Measurements from ENCODE around the gene CCL27.

- TF ChIP-seq CTCF (IDR thresholded peaks at IDR 0.05; ENCODE audit: control extremely low read depth in 1 of 3, insufficient read depth in 1 of 3, low read depth in 1 of 3, low read length in 3 of 3): no peak
- no peak for TF ChIP-seq TAF1 (IDR thresholded peaks at IDR 0.05; ENCODE audit: low read depth, low read length)
- TF ChIP-seq USF2 (IDR thresholded peaks at IDR 0.05; ENCODE audit: low read length): no peak
- TF ChIP-seq FOSL1 (IDR thresholded peaks at IDR 0.05; ENCODE audit: insufficient read depth, low read depth, low read length): no peak
- TF ChIP-seq GTF2F1 (IDR thresholded peaks at IDR 0.05; ENCODE audit: borderline replicate concordance, low read depth, low read length): no peak
- TF ChIP-seq ZNF274 (IDR thresholded peaks at IDR 0.05; ENCODE audit: borderline replicate concordance, extremely low read depth, low read length): no peak
Measured at GRCh38 chr9:34691936-34692315, 29.5 kb upstream of the CCL27 start.

Data from H1 (cell line).